Measurements from ENCODE around the gene CUL3. TPM values are rescaled to one million over a fixed set of nuclear protein-coding genes. Genes with fewer than 3 reads are reported as not detected.
"Not testable (repeated sequence)": the region's sequence is repeated elsewhere in the genome, so short reads cannot be mapped to it uniquely, and the experiment has no call there.

The CUL3 gene
- 10 to 100 TPM; 83.1 to 87.2 TPM for total RNA-seq
- long read RNA-seq, full-length matches to known transcripts, result 68 of 78 reads
- long read RNA-seq, partial matches to known transcripts, result 5 of 78 reads
- long read RNA-seq, other reads (novel, unspliced or antisense), result 5 of 78 reads

GRCh38 chr2:224585211-224586088, at the start of gene CUL3:
CUL3 (minus strand) TSS chr2:224585363; CDS start chr2:224585009, 354 bp downstream.
- peak; percentile 99 for DNase-seq
- intact Hi-C loops (cut with DNase I, micrococcal nuclease), result no loop called here
- peak; percentile 93 for ATAC-seq

DNA sequence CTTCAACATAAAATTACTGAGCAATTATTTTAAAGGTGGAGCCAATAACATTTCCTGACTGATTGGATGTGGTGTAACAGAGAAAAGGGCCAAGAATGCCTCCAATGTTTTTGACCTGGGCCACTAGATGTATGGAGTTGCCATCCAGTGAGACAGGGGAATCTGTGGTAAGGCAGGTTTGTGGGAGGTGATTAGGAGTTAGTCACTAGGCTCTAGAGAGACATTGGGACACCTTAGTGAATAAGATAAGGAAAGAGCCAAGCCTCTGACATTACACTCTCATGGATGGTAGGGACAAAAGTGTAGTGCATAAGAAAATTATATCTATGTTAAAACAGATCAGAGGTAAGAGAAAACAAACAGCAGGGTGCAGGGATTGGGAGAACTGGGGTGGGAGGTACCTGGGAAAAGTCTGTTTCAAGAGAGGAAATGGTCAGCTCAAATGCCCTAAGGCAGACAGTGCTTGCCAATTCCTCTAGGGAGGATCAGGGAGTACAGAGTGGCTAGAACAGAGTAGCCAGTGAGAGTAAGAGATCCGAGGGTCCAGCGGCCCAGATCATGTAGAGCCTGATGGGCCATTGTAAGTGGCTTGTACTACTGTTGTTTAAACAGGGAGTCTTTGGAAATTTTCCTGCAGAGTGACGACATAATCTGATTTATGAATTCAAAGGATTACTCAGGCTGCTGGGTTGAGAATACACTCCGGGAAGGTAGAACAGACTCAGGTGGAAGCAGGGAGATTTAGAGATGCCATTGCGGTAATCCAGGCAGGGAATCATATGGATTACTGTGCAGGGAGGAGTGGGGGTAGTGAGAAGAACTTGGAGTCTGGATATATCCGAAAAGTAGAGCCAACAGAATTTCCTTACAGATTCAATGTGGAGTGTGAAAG, 45.7 kb upstream of the CUL3 start:
- DNase-seq, result no peak
- intact Hi-C loops (cut with DNase I, micrococcal nuclease), result no loop called here
- no peak for ATAC-seq

DNA sequence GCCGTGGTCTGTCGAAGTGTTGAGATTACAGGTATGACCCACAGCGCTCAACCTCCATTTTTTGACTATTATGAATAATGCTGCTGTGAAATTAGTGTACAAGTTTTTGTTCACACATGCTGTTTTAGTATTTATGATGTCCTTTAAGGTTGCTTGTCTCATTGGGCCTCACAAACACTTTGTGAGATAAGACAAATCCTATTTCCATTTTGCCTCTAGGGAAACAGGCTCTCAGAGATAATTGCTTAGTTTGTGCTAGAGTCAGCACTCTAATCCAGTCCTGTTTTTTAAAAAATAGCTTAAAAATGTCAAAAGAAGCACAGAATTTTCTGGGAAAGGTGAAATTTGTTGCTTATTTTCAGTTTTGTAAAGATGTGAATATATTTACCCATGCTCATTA, 43.3 kb upstream of the CUL3 start:
- ATAC-seq (no peak), DNase-seq (no peak)
- intact Hi-C loops (cut with DNase I, micrococcal nuclease), result no loop called here

GRCh38 chr2:224626735-224627134, 41.6 kb upstream of the CUL3 start:
- intact Hi-C loops (cut with DNase I, micrococcal nuclease), result no loop called here
- DNase-seq (no peak), ATAC-seq (no peak)

GRCh38 chr2:224613543-224614286, 28.6 kb upstream of the CUL3 start:
- DNase-seq (no peak), ATAC-seq (peak; percentile 99)
- intact Hi-C loops (cut with DNase I, micrococcal nuclease), result no loop called here

DNA sequence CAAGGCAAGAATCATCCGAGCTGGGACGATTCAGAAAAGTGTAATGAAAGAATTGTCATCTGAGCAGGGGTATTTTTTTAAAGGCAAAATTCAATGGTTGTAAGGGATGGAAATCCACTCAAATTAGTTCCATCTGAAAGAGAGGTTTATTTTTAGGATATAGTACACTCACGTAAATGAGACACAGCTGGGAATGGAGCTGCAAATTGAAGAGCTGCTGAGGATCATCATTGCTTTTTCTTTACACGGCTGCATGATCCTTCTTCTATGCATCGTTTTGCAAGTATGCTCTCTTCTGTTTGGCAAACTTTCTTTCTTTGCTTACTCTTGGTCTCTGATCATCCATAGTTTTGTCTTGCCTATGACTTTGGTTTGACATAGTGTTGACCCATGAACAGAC, 27.4 kb upstream of the CUL3 start:
- intact Hi-C loops (cut with DNase I, micrococcal nuclease), result no loop called here
- DNase-seq, result no peak
- no peak for ATAC-seq

- DNase-seq (no peak), ATAC-seq (no peak)
- intact Hi-C loops (cut with DNase I, micrococcal nuclease), result no loop called here
These were observed 26.8 kb upstream of the CUL3 start for GRCh38 chr2:224611938-224612337.

GRCh38 chr2:224608104-224608503, 22.9 kb upstream of the CUL3 start:
- intact Hi-C loops (cut with DNase I, micrococcal nuclease), result no loop called here
- DNase-seq (peak in 1 of 2 donors; percentile 11), ATAC-seq (peak; percentile 57)

DNA sequence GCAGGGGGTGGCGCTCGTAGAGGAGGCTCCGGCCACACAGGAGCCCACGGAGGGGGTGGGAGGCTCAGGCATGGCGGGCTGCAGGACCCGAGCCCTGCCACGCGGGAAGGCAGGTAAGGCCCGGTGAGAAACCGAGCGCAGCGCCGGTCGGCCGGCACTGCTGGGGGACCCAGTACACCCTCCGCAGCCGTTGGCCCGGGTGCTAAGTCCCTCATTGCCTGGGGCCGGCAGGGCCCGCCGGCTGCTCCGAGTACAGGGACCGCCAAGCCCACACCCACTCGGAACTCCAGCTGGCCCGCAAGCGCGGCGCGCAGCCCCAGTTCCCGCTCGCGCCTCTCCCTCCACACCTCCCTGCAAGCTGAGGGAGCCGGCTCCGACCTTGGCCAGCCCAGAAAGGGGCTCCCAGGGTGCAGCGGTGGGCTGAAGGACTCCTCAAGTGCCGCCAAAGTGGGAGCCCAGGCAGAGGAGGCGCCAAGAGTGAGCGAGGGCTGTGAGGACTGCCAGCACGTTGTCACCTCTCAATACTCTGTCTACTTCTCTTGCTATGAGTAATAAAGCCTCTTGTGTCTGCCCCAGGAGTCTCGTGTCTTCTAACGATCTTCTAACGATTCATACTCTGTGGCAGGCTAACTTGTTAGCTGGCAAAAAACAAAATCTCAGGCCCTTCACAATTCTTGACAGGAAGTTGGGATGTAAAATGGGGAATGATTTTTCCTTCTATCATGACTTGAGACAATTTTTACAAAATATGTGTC, 18.8 kb upstream of the CUL3 start:
- ATAC-seq; intact Hi-C loops (cut with DNase I, micrococcal nuclease); DNase-seq: not testable (repeated sequence)

GRCh38 chr2:224602778-224603375, 17.7 kb upstream of the CUL3 start:
- intact Hi-C loops (cut with DNase I, micrococcal nuclease); ATAC-seq; DNase-seq: not testable (repeated sequence)

GRCh38 chr2:224601923-224602322, 16.8 kb upstream of the CUL3 start:
- DNase-seq (no peak), ATAC-seq (no peak)
- intact Hi-C loops (cut with DNase I, micrococcal nuclease), result no loop called here

DNA sequence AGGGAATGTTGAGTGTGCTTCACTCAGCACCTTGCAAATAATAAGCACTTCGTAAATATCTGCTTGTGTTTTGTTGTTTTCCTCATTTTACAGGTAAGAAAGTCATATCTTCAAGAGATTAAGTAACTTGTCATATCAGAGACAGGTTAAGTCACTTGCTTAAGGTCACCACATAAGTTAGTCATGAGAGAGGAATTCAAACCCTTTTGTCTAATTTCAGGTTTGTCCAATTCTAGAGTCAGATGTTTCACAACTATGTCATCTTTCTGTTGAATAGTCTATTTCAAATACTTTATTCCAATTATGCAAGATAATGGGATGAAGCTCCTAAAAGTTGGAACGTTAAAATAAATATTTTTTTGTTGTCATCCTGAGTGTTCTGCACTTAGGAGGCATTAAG, 13.5 kb upstream of the CUL3 start:
- intact Hi-C loops (cut with DNase I, micrococcal nuclease), result no loop called here
- DNase-seq (no peak), ATAC-seq (no peak)

DNA sequence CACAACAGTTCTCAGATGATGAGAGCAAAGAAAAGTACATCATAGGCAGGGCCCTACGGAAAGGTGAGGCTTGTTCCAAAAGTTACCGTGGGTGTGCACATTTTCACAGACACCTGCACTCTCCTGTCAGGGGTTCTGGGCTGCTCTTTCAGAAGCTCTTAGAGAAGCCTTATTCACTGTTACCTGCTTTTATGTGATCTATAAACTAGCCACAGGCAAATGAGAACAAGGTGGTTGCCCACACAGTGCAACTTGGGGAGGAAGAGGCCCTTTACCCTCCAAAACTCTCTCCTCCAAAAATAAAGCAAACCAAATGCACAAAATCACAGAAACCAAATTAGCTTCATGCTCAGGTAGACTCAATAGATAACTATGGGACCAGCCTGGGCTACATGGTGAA, 11.1 kb upstream of the CUL3 start:
- ATAC-seq (no peak), DNase-seq (no peak)
- intact Hi-C loops (cut with DNase I, micrococcal nuclease), result no loop called here

- ATAC-seq (no peak), DNase-seq (no peak)
- intact Hi-C loops (cut with DNase I, micrococcal nuclease), result no loop called here
These were observed 10.4 kb upstream of the CUL3 start for GRCh38 chr2:224595518-224595917.

- ATAC-seq (no peak), DNase-seq (no peak)
- intact Hi-C loops (cut with DNase I, micrococcal nuclease), result no loop called here
These were observed 9.7 kb upstream of the CUL3 start for GRCh38 chr2:224594840-224595239.

DNA sequence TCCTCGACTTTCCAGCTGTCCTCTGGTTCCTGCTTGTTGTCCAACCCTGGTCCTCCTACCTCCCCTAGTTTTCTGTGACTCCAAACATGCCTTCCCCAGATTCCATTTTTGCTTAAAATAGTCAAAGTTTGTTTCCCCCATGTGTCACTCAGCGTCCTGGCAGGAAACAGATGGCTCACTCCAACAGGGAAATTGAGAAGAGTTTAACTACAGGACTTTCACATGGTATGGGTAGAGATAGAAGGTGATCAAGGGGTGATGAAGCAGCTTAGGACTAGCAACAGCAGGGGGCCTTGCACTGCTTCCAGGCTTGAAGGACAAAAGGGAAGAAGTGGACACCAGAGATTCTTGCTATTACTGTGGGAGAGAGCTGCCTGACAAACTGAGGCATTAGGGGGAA, 6.1 kb upstream of the CUL3 start:
- no peak for DNase-seq
- intact Hi-C loops (cut with DNase I, micrococcal nuclease), result no loop called here
- no peak for ATAC-seq

GRCh38 chr2:224586127-224586695, 1.0 kb upstream of the CUL3 start:
- no peak for DNase-seq
- intact Hi-C loops (cut with DNase I, micrococcal nuclease), result no loop called here
- no peak for ATAC-seq

DNA sequence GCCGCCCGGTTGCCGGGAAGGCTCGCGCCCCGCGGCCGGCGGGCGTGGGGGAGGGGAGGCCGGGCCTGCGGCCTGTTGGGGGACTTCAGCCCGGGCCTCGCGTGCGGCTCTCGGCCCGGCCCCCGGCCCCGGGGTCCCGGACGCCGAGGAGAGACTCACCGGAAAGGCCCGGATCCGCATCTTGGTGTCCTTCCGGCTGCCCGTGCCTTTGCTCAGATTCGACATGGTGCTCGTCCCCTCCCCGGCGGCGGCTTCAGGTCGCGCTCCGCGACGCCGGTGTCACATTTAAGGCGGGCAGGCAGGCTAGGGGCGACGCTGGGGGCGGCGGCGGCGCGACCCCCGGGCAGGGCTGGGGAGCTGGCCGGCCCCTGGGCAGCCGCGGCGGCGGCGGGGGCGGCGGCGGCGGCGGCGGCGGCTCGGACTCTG, 365 bp downstream of the CUL3 start:
- ATAC-seq (no peak), DNase-seq (peak; percentile 38 to 69)
- intact Hi-C loops (cut with DNase I, micrococcal nuclease), result no loop called here
